CD14-positive monocyte (primary cell): ENCODE results near the gene PGM2. TPM values are rescaled to one million over a fixed set of nuclear protein-coding genes. Genes with fewer than 3 reads are reported as not detected.
"Not testable (repeated sequence)": the region's sequence is repeated elsewhere in the genome, so short reads cannot be mapped to it uniquely, and the experiment has no call there.

Experiments
- DNase-seq, 3 donors: peaks; one replicate each; pipeline ENCODE4 v3.0.0-alpha.2; 2011 to 2022
- H2AFZ ChIP-seq: 2 replicates; pipeline ENCODE4 v1.6.0; 2012; ENCODE audit warnings: mild to moderate bottlenecking, low read depth, low read length, inconsistent platforms; ENCODE audit not compliant: insufficient read depth, poor library complexity, severe bottlenecking
- H3K27ac ChIP-seq, 2 donors: 1 replicate in 1 of 2; 2 replicates in 1 of 2; pipeline ENCODE4 v1.5.1; 2012 to 2013; ENCODE audit warnings: low read length in 2 of 2, control low read depth in 1 of 2, inconsistent platforms in 1 of 2, low read depth in 1 of 2, mild to moderate bottlenecking in 1 of 2
- H3K27me3 ChIP-seq, 2 donors: one replicate each; pipeline versions ENCODE4 v1.6.0 to v1.6.1; 2011 to 2013; ENCODE audit warnings: low read length in 2 of 2; ENCODE audit not compliant: control insufficient read depth in 2 of 2, insufficient read depth in 2 of 2
- H3K36me3 ChIP-seq, 2 donors: replicated peaks in 1 of 2; 1 replicate in 1 of 2; 2 replicates in 1 of 2; pipeline versions ENCODE4 v1.5.1 to v1.6.1; 2012 to 2013; ENCODE audit warnings: low read length in 2 of 2, control low read depth in 1 of 2, inconsistent platforms in 1 of 2, mild to moderate bottlenecking in 1 of 2; ENCODE audit not compliant: insufficient read depth in 2 of 2, control insufficient read depth in 1 of 2
- H3K4me1 ChIP-seq, 2 donors: 1 replicate in 1 of 2; 2 replicates in 1 of 2; pipeline versions ENCODE4 v1.5.1 to v1.6.1; 2012 to 2013; ENCODE audit warnings: low read length in 2 of 2, control low read depth in 1 of 2, inconsistent platforms in 1 of 2, mild to moderate bottlenecking in 1 of 2, moderate library complexity in 1 of 2; ENCODE audit not compliant: insufficient read depth in 2 of 2, control insufficient read depth in 1 of 2
- H3K4me2 ChIP-seq: replicated peaks from 2 replicates; pipeline ENCODE3; 2012; ENCODE audit warnings: low read length, moderate library complexity, mild to moderate bottlenecking; ENCODE audit not compliant: poor library complexity, severe bottlenecking; ENCODE audit errors: extremely low read depth
- H3K4me3 ChIP-seq, 3 experiments: fragments of 200-600 bp in 1 of 3; sonication (generic) in 1 of 3; replicated peaks in 1 of 3; 1 replicate in 2 of 3; 2 replicates in 1 of 3; pipeline ENCODE4 v1.5.1; 2011 to 2013; ENCODE audit warnings: low read length in 3 of 3, mild to moderate bottlenecking in 3 of 3, control low read depth in 2 of 3, low read depth in 2 of 3, inconsistent platforms in 1 of 3, moderate library complexity in 1 of 3
- H3K79me2 ChIP-seq: 2 replicates; pipeline ENCODE4 v1.6.0; 2012; ENCODE audit warnings: mild to moderate bottlenecking, control low read depth, inconsistent platforms, low read length, moderate library complexity; ENCODE audit not compliant: insufficient read depth
- H3K9ac ChIP-seq: 2 replicates; pipeline ENCODE4 v1.6.0; 2017; ENCODE audit warnings: low read length, mild to moderate bottlenecking; ENCODE audit not compliant: insufficient read depth, poor library complexity, severe bottlenecking
- H3K9me3 ChIP-seq, 2 donors: replicated peaks in 1 of 2; 1 replicate in 1 of 2; 2 replicates in 1 of 2; pipeline versions ENCODE4 v1.5.1 to v1.6.1; 2012 to 2013; ENCODE audit warnings: low read length in 2 of 2, control low read depth in 1 of 2; ENCODE audit not compliant: control insufficient read depth in 1 of 2, insufficient read depth in 1 of 2
- H4K20me1 ChIP-seq: 2 replicates; pipeline ENCODE4 v1.6.0; 2012; ENCODE audit warnings: mild to moderate bottlenecking, low read length, control low read depth, moderate library complexity; ENCODE audit not compliant: insufficient read depth
- H3K27ac Mint-ChIP-seq, 7 donors: one replicate each; pipeline ENCODE4 v1.8.0; 2020; ENCODE audit warnings: mild to moderate bottlenecking in 7 of 7, mixed read lengths in 7 of 7, moderate library complexity in 6 of 7, inconsistent platforms in 2 of 7
- H3K27me3 Mint-ChIP-seq, 3 donors: one replicate each; pipeline ENCODE4 v1.8.0; 2021 to 2022; ENCODE audit warnings: low read depth in 3 of 3, mild to moderate bottlenecking in 3 of 3, mixed read lengths in 3 of 3, moderate library complexity in 3 of 3, inconsistent platforms in 1 of 3
- H3K36me3 Mint-ChIP-seq, 2 donors: one replicate each; pipeline ENCODE4 v1.8.0; 2020; ENCODE audit warnings: mixed read lengths in 2 of 2, inconsistent platforms in 1 of 2, mild to moderate bottlenecking in 1 of 2
- H3K4me1 Mint-ChIP-seq: one replicate; pipeline ENCODE4 v1.8.0; 2020; ENCODE audit warnings: mild to moderate bottlenecking, mixed read lengths
- H3K4me3 Mint-ChIP-seq, 2 donors: one replicate each; pipeline ENCODE4 v1.8.0; 2020; ENCODE audit warnings: mild to moderate bottlenecking in 2 of 2, mixed read lengths in 2 of 2, moderate library complexity in 1 of 2
- H3K9me3 Mint-ChIP-seq, 7 donors: one replicate each; pipeline ENCODE4 v1.8.0; 2020 to 2022; ENCODE audit warnings: mixed read lengths in 7 of 7, mild to moderate bottlenecking in 6 of 7, moderate library complexity in 6 of 7, inconsistent platforms in 2 of 7
- CTCF ChIP-seq: fragments of 200-600 bp; IDR thresholded peaks from one replicate; pipeline ENCODE4 v1.8.0; 2022; ENCODE audit warnings: antibody characterized with exemption, mild to moderate bottlenecking
- WGBS: methylation state at CpG from one replicate; pipeline ENCODE4 v1.1.5; 2013; ENCODE audit warnings: missing lambda C conversion rate; ENCODE audit not compliant: insufficient coverage; 5-methylcytosine and 5-hydroxymethylcytosine counted together
- intact Hi-C, 2 donors: fragments of 100-400 bp; cut with micrococcal nuclease; formaldehyde crosslinking; loops; one replicate each; pipeline versions ENCODE4 v1.15.0 to v1.15.1; 2023
- polyA plus RNA-seq, 3 donors: library from polyadenylated mRNA; depleted of rRNA in 1 of 3; unstranded in 2 of 3; stranded (reverse) in 1 of 3; fragments of 300-500 nt in 2 of 3; fragments of >200 nt in 1 of 3; fragmentation: Illumina TruSeq in 2 of 3; gene quantifications; 1 replicate in 2 of 3; 2 replicates in 1 of 3; pipeline ENCODE4 v1.2.3, GENCODE V29; 2012 to 2021

PGM2 gene
- polyA plus RNA-seq, 3 donors, result 17.8 to 48.6 (median 46.2) TPM

GRCh38 chr4:37816719-37817118 lies 9.8 kb upstream of the PGM2 start:
- Histone ChIP-seq H3K27me3 (no peaks in the 10 kb centered on the region), H2AFZ (no peak overlapping the region), H3K4me3 (no peak overlapping the region), H3K4me2 (no peak overlapping the region), H3K4me1 (peaks cover 4 to 5% of the 10 kb centered on the region in 2 donors), H3K79me2 (no peaks in the 10 kb centered on the region), H4K20me1 (no peaks in the 10 kb centered on the region), H3K36me3 (no peaks in the 10 kb centered on the region), H3K27ac (no peak overlapping the region), H3K9me3 (no peaks in the 10 kb centered on the region), H3K9ac (no peak overlapping the region)
- TF ChIP-seq CTCF, result no peak
- no peak for DNase-seq
- intact Hi-C loops, result no loop called here
- peaks cover 10% of the 10 kb centered on the region for H3K4me1 Mint-ChIP-seq
- H3K9me3 Mint-ChIP-seq, result peaks cover 1 to 9% (median 7%) of the 10 kb centered on the region in 7 donors
- WGBS, result no CpG with 5 or more reads among the region's 3 CpGs
- H3K36me3 Mint-ChIP-seq, result no peaks in the 10 kb centered on the region
- H3K27me3 Mint-ChIP-seq, result peaks cover 0 to 6% (median 1%) of the 10 kb centered on the region in 3 donors
- H3K4me3 Mint-ChIP-seq, result no peak overlapping the region
- H3K27ac Mint-ChIP-seq, result peak overlapping the region in 1 of 7 donors; percentile 1

GRCh38 chr4:37818752-37819151 lies 7.7 kb upstream of the PGM2 start:
- Mint-ChIP-seq H3K9me3 (peaks cover 2 to 9% (median 7%) of the 10 kb centered on the region in 7 donors), H3K4me3 (no peak overlapping the region), H3K4me1 (peaks cover 10% of the 10 kb centered on the region), H3K27me3 (peaks cover 1 to 5% (median 2%) of the 10 kb centered on the region in 3 donors), H3K27ac (no peak overlapping the region), H3K36me3 (no peaks in the 10 kb centered on the region)
- Histone ChIP-seq H2AFZ (no peak overlapping the region), H3K27ac (no peak overlapping the region), H3K9me3 (no peaks in the 10 kb centered on the region), H4K20me1 (no peaks in the 10 kb centered on the region), H3K79me2 (no peaks in the 10 kb centered on the region), H3K27me3 (no peaks in the 10 kb centered on the region), H3K36me3 (no peaks in the 10 kb centered on the region), H3K4me1 (peaks cover 4 to 5% of the 10 kb centered on the region in 2 donors), H3K4me2 (no peak overlapping the region), H3K4me3 (no peak overlapping the region), H3K9ac (no peak overlapping the region)
- no peak for TF ChIP-seq CTCF
- intact Hi-C loops, result no loop called here
- WGBS, result 100% methylated on average over 5 of the region's 5 CpGs
- no peak for DNase-seq

GRCh38 chr4:37820458-37820857 lies 6.0 kb upstream of the PGM2 start:
- not testable (repeated sequence) for H3K36me3 Mint-ChIP-seq, H3K27ac ChIP-seq, H3K9me3 Mint-ChIP-seq, H3K4me2 ChIP-seq, DNase-seq, H4K20me1 ChIP-seq, H3K36me3 ChIP-seq, H3K27ac Mint-ChIP-seq, H3K27me3 ChIP-seq, H3K9me3 ChIP-seq, H2AFZ ChIP-seq, H3K27me3 Mint-ChIP-seq, H3K4me3 Mint-ChIP-seq, H3K4me3 ChIP-seq, H3K79me2 ChIP-seq, H3K9ac ChIP-seq
- intact Hi-C loops, result loop anchor here in 1 of 2 donors (10.0 kb wide), 2 partner anchors 74 to 216 kb away; partner anchors contain the start of gene TBC1D1
- peaks cover 7 to 10% of the 10 kb centered on the region in 2 donors for H3K4me1 ChIP-seq
- peaks cover 16% of the 10 kb centered on the region for H3K4me1 Mint-ChIP-seq
- 98% methylated on average over 13 of the region's 28 CpGs for WGBS
